Measurements from ENCODE around the gene FTCD. TPM values are rescaled to one million over a fixed set of nuclear protein-coding genes. Genes with fewer than 3 reads are reported as not detected.

FTCD gene
- total RNA-seq, 1 donor from 2014 or later: 8.8 TPM

DNA sequence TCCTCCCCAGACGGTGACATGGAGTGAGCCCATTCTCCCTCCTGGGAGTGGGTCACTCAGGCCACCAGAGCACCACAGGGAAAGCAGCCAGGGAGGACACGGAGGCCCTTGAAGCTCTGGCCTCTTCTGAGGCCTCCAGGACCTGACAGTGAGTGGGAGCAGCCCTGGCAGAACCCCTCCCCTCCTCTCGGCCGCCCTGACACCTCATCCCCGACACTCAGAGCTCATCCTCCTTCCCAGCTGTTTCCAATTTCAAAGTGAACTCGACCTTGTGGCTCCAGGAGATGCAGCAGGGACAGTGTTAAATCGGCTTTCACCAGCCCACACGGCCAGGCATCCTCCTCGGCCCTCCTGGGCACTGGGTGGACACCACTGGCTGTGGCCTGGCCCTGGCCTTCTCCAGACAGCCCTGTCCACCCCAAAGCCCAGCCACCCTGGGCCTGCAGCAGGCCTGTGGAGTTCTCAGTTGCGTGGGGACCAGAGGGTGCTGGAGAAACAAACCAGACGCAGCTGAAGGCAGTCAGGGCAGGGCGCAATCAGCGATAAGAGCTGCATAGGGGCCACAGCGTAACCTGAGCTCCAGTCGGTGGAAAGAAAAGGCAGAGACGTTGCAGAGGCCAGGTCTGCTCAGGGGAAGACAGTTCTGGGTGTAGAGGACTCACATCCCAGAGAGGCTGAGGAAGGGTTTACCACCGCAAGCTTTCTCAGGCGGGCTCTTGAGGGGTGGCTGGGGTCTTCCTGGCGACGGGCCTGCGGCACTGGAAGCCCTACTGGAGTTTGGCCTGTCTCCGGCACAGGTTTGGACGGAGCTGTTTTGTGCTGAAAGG, 27.1 kb downstream of the FTCD start:
- Mint-ChIP-seq H3K27ac (peak overlapping the region; percentile 88), H3K27me3 (ENCODE audit: low read depth) (no peaks in the 10 kb centered on the region), H3K4me1 (peaks cover 14% of the 10 kb centered on the region), H3K9me3 (no peaks in the 10 kb centered on the region), H3K36me3 (peaks cover 3% of the 10 kb centered on the region), H3K4me3 (no peak overlapping the region)
- peak in 1 of 2 experiments; percentile 14 for DNase-seq (ENCODE audit: low spot score in 2 of 2, unreplicated experiment in 2 of 2)
- TF ChIP-seq, protein P1, sequence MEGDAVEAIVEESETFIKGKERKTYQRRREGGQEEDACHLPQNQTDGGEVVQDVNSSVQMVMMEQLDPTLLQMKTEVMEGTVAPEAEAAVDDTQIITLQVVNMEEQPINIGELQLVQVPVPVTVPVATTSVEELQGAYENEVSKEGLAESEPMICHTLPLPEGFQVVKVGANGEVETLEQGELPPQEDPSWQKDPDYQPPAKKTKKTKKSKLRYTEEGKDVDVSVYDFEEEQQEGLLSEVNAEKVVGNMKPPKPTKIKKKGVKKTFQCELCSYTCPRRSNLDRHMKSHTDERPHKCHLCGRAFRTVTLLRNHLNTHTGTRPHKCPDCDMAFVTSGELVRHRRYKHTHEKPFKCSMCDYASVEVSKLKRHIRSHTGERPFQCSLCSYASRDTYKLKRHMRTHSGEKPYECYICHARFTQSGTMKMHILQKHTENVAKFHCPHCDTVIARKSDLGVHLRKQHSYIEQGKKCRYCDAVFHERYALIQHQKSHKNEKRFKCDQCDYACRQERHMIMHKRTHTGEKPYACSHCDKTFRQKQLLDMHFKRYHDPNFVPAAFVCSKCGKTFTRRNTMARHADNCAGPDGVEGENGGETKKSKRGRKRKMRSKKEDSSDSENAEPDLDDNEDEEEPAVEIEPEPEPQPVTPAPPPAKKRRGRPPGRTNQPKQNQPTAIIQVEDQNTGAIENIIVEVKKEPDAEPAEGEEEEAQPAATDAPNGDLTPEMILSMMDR (IDR thresholded peaks at IDR 0.05; ENCODE audit: unreplicated experiment): no peak

DNA sequence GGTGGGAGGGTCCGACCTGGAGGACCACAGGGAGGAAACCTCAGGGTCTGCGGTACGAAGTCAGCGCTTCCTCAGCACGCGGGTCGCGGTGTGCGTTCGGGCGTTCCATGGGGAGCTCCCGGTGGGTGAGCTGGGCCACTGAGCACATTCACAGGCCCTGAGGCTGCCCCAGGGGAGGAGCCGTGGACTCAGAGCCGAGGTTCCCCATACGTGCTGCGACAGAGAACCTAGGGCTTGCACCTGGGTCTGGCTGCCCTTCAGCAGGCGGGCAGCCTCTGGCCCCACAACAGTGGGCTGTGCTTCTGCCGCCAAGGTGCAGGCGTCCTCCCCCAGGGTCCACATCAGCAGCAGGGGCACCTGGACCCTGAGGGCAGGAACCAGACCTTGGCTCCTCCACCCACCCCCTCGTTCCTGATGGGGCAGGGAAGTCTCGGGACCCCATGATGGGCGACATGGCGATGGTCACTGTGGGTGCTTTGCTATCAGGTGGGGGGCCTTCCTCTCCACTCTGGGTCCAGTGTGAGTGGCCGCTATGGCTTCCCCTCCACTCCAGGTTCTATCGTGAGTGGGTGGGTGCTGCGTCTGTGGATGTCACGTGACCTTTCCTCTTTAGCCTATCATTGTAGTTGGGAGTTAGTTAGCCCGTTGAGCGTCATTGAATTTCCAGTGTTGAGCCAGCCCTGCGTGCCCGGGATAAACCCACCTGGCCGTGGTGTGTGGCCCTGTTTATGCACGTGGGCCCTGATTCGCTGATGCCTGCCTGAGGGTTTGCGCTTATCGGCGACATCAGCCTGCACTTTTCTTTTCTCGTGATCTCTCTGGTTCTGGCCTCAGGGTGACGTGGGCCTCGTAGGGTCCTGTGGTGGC, 27.9 kb downstream of the FTCD start:
- no peaks in the 10 kb centered on the region for H3K9me3 Mint-ChIP-seq
- DNase-seq (ENCODE audit: low spot score in 2 of 2, unreplicated experiment in 2 of 2): peak in 1 of 2 experiments; percentile 17
- H3K27ac Mint-ChIP-seq: peak overlapping the region; percentile 88
- no peaks in the 10 kb centered on the region for H3K27me3 Mint-ChIP-seq (ENCODE audit: low read depth)
- H3K36me3 Mint-ChIP-seq: peaks cover 7% of the 10 kb centered on the region
- no peak overlapping the region for H3K4me3 Mint-ChIP-seq
- peaks cover 14% of the 10 kb centered on the region for H3K4me1 Mint-ChIP-seq
- TF ChIP-seq, protein P1 (IDR thresholded peaks at IDR 0.05; ENCODE audit: unreplicated experiment): no peak

DNA sequence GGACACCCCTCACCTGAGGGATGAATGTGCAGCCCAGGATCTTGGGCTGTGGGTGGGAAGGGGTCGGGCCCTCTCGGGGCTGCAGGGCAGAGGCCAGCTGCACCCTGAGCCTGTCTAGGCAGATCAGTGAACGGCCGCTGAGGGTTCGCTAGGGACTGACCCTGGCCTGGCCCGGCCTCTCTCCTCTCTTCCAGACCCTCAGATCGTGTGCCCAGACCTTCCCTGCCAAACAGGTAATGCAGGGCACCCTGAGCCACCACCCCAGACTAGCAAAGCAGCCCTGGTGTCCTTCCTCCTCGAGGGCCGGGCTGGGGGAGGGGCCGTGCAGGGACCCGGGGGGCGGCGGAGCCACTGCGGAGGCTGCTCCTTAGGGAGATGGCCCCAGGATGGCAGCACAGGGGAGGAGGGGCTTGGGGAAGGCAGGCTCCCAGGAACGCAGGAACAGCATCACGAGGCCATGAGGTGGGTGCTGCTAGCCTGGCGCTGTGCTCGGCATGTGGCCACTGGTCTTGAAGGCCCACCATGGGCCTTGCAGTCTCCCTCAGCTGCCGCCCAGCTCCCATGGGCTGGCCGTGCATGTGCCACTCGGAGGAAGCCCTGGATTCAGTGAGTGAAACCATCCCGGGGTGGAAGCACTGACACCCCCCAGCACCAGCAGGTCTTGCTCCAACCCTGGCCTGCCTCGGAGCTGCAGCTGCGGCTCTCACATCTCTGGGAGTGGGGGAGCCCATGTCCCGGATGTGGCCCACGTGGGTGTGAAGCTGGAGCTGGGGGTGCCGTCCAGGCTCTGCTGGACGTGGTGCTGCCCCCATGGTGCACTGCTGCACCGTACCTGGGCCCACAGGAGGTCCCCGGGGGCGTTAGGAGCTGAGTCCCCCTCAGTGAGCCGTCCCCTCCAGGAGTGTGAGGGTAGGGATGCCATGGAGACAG, 28.8 kb downstream of the FTCD start:
- Mint-ChIP-seq H3K4me1 (peaks cover 14% of the 10 kb centered on the region), H3K27ac (no peak overlapping the region), H3K9me3 (no peaks in the 10 kb centered on the region), H3K36me3 (peaks cover 11% of the 10 kb centered on the region), H3K4me3 (no peak overlapping the region), H3K27me3 (ENCODE audit: low read depth) (no peaks in the 10 kb centered on the region)
- DNase-seq (ENCODE audit: low spot score in 2 of 2, unreplicated experiment in 2 of 2): peak; percentile 18 to 36
- TF ChIP-seq, protein P1 (IDR thresholded peaks at IDR 0.05; ENCODE audit: unreplicated experiment): no peak

DNA sequence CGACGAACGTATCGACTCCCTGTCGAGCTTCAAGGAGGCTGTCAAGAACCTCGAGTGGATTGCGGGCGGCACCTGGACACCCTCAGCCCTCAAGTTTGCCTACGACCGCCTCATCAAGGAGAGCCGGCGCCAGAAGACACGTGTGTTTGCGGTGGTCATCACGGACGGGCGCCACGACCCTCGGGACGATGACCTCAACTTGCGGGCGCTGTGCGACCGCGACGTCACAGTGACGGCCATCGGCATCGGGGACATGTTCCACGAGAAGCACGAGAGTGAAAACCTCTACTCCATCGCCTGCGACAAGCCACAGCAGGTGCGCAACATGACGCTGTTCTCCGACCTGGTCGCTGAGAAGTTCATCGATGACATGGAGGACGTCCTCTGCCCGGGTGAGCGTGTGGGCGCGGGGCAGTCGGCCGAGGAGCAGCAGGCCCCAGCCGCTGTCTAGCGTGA, 29.5 kb downstream of the FTCD start:
- TF ChIP-seq, protein P1 (IDR thresholded peaks at IDR 0.05; ENCODE audit: unreplicated experiment): no peak
- H3K4me1 Mint-ChIP-seq: peaks cover 14% of the 10 kb centered on the region
- no peak overlapping the region for H3K27ac Mint-ChIP-seq
- H3K4me3 Mint-ChIP-seq: no peak overlapping the region
- H3K9me3 Mint-ChIP-seq: no peaks in the 10 kb centered on the region
- DNase-seq (ENCODE audit: low spot score in 2 of 2, unreplicated experiment in 2 of 2): peak; percentile 16 to 37
- no peaks in the 10 kb centered on the region for H3K27me3 Mint-ChIP-seq (ENCODE audit: low read depth)
- peaks cover 11% of the 10 kb centered on the region for H3K36me3 Mint-ChIP-seq
